Right lobe of liver (tissue), 6 donors: ENCODE results near the gene PLXNA4. TPM values are rescaled to one million over a fixed set of nuclear protein-coding genes. Genes with fewer than 3 reads are reported as not detected.

Source experiments
- ATAC-seq, 4 donors: fragments of 200-7000 bp; cut with Tn5 transposase; one replicate each; pipeline ENCODE4 v1.9.1; 2020; ENCODE audit warnings: mild to moderate bottlenecking in 4 of 4, moderate library complexity in 4 of 4
- DNase-seq, 3 donors: peaks; one replicate each; pipeline ENCODE4 v3.0.0-alpha.2; 2020
- H3K27ac ChIP-seq, 3 donors: fragments of 200-600 bp; one replicate each; pipeline ENCODE4 v1.8.0; 2022
- H3K27me3 ChIP-seq, 2 donors: fragments of 200-600 bp; one replicate each; pipeline ENCODE4 v1.8.0; 2022
- H3K36me3 ChIP-seq, 4 donors: fragments of 200-600 bp; sonication (generic) in 1 of 4; one replicate each; pipeline versions ENCODE4 v1.5.1 to v1.8.0; 2017 to 2022; ENCODE audit warnings: control low read depth in 1 of 4
- H3K4me1 ChIP-seq, 4 donors: fragments of 200-600 bp; sonication (generic) in 1 of 4; one replicate each; pipeline versions ENCODE4 v1.5.1 to v1.8.0; 2017 to 2022; ENCODE audit warnings: control low read depth in 1 of 4
- H3K4me3 ChIP-seq, 3 donors: fragments of 200-600 bp; one replicate each; pipeline ENCODE4 v1.8.0; 2022
- H3K9me3 ChIP-seq, 4 donors: fragments of 200-600 bp; sonication (generic) in 1 of 4; one replicate each; pipeline versions ENCODE4 v1.5.1 to v1.8.0; 2017 to 2022; ENCODE audit warnings: control low read depth in 1 of 4
- POLR2A ChIP-seq: fragments of 450-650 bp; IDR thresholded peaks from one replicate; pipeline ENCODE4 v1.6.1; 2017; ENCODE audit warnings: antibody characterized with exemption, mild to moderate bottlenecking
- WGBS: methylation state at CpG from one replicate; pipeline ENCODE4 v1.1.6; 2018; ENCODE audit warnings: low coverage, low lambda C conversion rate; ENCODE audit not compliant: insufficient coverage; ENCODE audit errors: missing lambda C conversion rate; 5-methylcytosine and 5-hydroxymethylcytosine counted together
- intact Hi-C, 2 donors: fragments of 100-400 bp; cut with DNase I; formaldehyde crosslinking; loops; one replicate each; pipeline versions ENCODE4 v1.11.2 to v1.14.1; 2022
- total RNA-seq, 6 experiments: library from RNA; depleted of rRNA in 2 of 6; stranded (reverse); fragments of >200 nt in 2 of 6; fragmentation: NEBNext Ultra II Directional in 3 of 6; extraction: Animal tissue kit (Norgen Biotek cat#: 25700) in 3 of 6; gene quantifications; one replicate each; pipeline versions ENCODE4 v1.1.0 to v1.2.4, GENCODE V29; 2016 to 2023
- TF ChIP-seq, protein P1 (sequence below), 4 donors: fragments of 200-600 bp in 3 of 4; fragments of 450-650 bp in 1 of 4; IDR thresholded peaks; one replicate each; pipeline versions ENCODE4 v1.5.1 to v1.8.0; 2016 to 2022; ENCODE audit warnings: antibody characterized with exemption in 4 of 4, mild to moderate bottlenecking in 2 of 4
- donor health status: DM: no; HTN: yes; CAD: no.
- donor health status: DM: no; HTN: no; CAD: no.
- donor health status: DM: no; HTN: no; CAD: no.
- donor health status: DM: no; HTN: yes; CAD: no.
- donor health status: DM: no; HTN: yes; CAD: no.

The PLXNA4 gene
- total RNA-seq, 6 experiments from 2014 or later = 0.17 to 0.90 (median 0.30) TPM

DNA sequence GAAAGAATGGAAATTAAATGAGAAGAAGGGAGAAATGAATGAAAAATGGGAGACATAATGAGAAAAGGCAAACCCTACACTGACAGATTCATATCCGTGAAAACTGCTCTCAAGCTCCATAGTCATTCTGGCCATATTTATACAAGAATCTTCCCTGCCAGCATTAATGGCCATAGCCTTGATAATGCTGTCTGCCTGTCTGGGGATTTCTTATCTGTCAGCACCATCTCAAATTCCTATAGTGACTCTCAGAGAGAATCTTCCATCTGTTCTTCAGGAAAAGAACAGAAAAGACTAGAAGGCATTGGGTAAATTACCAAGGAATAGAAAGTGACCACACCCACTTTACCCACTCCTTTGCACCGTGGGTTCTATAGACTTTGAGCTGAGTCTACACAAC lies 295.9 kb downstream of the PLXNA4 start:
- no peak overlapping the region for H3K27ac ChIP-seq
- H3K36me3 ChIP-seq = no peaks in the 10 kb centered on the region
- no peaks in the 10 kb centered on the region for H3K9me3 ChIP-seq
- no peaks in the 10 kb centered on the region for H3K27me3 ChIP-seq
- DNase-seq (no peak), ATAC-seq (no peak)
- 32% methylated on average over 2 of the region's 2 CpGs for WGBS
- no peak overlapping the region for H3K4me3 ChIP-seq
- no peaks in the 10 kb centered on the region for H3K4me1 ChIP-seq
- intact Hi-C loops = no loop called here
- TF ChIP-seq POLR2A = no peak
- TF ChIP-seq, protein P1, sequence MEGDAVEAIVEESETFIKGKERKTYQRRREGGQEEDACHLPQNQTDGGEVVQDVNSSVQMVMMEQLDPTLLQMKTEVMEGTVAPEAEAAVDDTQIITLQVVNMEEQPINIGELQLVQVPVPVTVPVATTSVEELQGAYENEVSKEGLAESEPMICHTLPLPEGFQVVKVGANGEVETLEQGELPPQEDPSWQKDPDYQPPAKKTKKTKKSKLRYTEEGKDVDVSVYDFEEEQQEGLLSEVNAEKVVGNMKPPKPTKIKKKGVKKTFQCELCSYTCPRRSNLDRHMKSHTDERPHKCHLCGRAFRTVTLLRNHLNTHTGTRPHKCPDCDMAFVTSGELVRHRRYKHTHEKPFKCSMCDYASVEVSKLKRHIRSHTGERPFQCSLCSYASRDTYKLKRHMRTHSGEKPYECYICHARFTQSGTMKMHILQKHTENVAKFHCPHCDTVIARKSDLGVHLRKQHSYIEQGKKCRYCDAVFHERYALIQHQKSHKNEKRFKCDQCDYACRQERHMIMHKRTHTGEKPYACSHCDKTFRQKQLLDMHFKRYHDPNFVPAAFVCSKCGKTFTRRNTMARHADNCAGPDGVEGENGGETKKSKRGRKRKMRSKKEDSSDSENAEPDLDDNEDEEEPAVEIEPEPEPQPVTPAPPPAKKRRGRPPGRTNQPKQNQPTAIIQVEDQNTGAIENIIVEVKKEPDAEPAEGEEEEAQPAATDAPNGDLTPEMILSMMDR (IDR thresholded peaks at IDR 0.05) = no peak

DNA sequence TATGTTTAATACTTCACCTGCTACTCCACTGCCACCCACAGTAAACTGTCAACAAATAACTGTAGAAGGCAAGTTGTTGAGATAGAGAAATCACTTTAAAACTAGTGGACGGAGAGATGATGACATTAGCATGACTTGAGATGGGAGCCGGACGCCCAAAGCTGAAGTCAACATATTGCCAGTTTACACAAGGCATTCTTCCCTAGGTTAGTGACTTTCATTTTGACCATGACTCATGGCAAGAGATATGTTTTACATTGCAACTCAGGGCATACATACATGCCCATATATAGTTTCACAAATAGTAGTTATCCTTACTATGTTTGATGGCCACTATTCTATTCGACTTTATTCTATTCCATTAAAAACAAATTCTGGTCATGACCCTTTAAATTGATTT lies 296.6 kb downstream of the PLXNA4 start:
- DNase-seq (no peak), ATAC-seq (no peak)
- TF ChIP-seq POLR2A = no peak
- TF ChIP-seq, protein P1 (IDR thresholded peaks at IDR 0.05) = no peak
- H3K4me3 ChIP-seq = no peak overlapping the region
- 63% methylated on average over 4 of the region's 4 CpGs for WGBS
- H3K9me3 ChIP-seq = no peaks in the 10 kb centered on the region
- intact Hi-C loops = no loop called here
- H3K27me3 ChIP-seq = no peaks in the 10 kb centered on the region
- no peak overlapping the region for H3K27ac ChIP-seq
- no peaks in the 10 kb centered on the region for H3K36me3 ChIP-seq
- no peaks in the 10 kb centered on the region for H3K4me1 ChIP-seq

DNA sequence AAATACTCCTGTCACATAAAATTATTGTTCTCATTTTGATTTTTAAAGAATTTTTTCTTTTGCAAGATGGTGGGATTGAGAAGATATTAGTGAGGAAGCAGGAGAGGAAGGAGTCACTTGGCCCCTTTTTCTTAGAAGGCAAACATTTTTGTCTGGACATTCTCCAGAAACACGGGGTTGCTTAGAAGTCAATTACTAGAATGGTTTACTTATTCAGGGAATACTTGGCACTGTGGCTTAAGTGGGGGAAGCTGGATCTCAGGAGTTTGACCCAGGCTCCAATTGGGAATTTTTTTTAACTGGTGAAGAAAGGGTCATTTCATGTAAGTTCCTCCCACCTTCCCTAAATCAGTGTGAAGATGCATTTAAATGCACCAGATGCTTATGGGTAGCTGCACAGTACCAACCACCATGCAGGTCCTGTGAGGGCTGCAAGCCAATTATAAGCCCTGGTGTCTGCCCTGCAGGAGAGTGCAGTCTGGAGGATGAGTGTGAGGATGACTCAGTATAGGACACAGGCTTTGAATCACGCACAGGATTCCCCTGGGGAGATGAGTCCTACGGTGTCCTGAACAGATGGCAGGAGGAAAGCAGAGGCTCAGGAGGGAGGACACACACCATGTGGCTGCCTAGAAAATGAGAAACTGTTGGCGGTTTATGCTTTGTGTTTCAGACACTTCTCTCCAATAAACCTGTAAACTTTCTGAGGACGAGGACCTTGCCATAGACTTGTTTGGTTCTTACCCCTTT lies 299.1 kb downstream of the PLXNA4 start:
- H3K9me3 ChIP-seq = no peaks in the 10 kb centered on the region
- no peaks in the 10 kb centered on the region for H3K4me1 ChIP-seq
- TF ChIP-seq, protein P1 (IDR thresholded peaks at IDR 0.05) = no peak
- no peak for TF ChIP-seq POLR2A
- H3K27ac ChIP-seq = no peak overlapping the region
- DNase-seq = no peak
- ATAC-seq = no peak
- no peaks in the 10 kb centered on the region for H3K27me3 ChIP-seq
- H3K4me3 ChIP-seq = no peak overlapping the region
- intact Hi-C loops = no loop called here
- 51% methylated on average over 5 of the region's 5 CpGs for WGBS
- H3K36me3 ChIP-seq = no peaks in the 10 kb centered on the region

DNA sequence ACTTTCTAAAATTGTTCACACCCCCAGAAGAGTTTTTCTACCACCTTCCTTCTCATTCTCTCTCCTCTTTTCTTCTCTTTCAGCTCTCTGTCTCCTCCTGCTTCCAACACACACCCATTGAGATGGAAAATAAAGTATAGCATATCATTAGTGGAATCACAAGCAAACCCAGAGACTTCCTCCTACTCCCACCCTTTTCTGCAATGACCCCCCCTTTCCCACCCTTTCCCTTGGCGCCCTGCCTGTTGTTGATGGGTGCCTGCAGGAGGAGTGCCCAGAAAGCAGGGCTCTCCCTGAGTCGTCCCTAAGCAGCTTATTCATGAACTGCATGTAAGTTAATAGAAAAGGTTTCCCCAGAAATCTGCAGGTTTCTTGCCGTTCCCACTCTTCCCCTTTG lies 300.0 kb downstream of the PLXNA4 start:
- Histone ChIP-seq H3K27ac (no peak overlapping the region), H3K4me1 (no peaks in the 10 kb centered on the region), H3K4me3 (no peak overlapping the region), H3K9me3 (no peaks in the 10 kb centered on the region), H3K27me3 (no peaks in the 10 kb centered on the region), H3K36me3 (no peaks in the 10 kb centered on the region)
- ATAC-seq (no peak), DNase-seq (no peak)
- 17% methylated on average over 3 of the region's 3 CpGs for WGBS
- no peak for TF ChIP-seq POLR2A
- TF ChIP-seq, protein P1 (IDR thresholded peaks at IDR 0.05) = no peak
- intact Hi-C loops = no loop called here
